ENCODE data around the gene MT2A.

Gene MT2A

GRCh38 chr16:56588781-56589140 lies 19.6 kb upstream of the MT2A start:
- Mint-ChIP-seq H3K27me3 (peaks cover 46% of the 10 kb centered on the region), H3K27ac (no peak overlapping the region), H3K4me1 (ENCODE audit: low read depth) (peaks cover 13% of the 10 kb centered on the region), H3K4me3 (peak overlapping the region; percentile 74), H3K36me3 (ENCODE audit: low read depth) (no peaks in the 10 kb centered on the region), H3K9me3 (no peaks in the 10 kb centered on the region)
- no peak for DNase-seq

- Mint-ChIP-seq H3K4me3 (peak within 1 kb of the TSS; percentile 74), H3K4me1 (ENCODE audit: low read depth) (peaks cover 13% of the 10 kb centered on the region), H3K27me3 (peaks cover 46% of the 10 kb centered on the region), H3K36me3 (ENCODE audit: low read depth) (no peaks in the 10 kb centered on the region), H3K27ac (no peak within 1 kb of the TSS), H3K9me3 (no peaks in the 10 kb centered on the region)
- peak; percentile 55 for DNase-seq
These were observed 19.0 kb upstream of the MT2A start, which contains the start of gene MT3 for GRCh38 chr16:56589141-56590039. Gene MT3, plus strand, starts transcription at chr16:56589528. Its CDS starts 63 bp downstream, at chr16:56589591.

GRCh38 chr16:56591377-56592060 lies 16.9 kb upstream of the MT2A start:
- Mint-ChIP-seq H3K27ac (no peak overlapping the region), H3K4me1 (ENCODE audit: low read depth) (peaks cover 13% of the 10 kb centered on the region), H3K27me3 (peaks cover 40% of the 10 kb centered on the region), H3K36me3 (ENCODE audit: low read depth) (no peaks in the 10 kb centered on the region), H3K4me3 (no peak overlapping the region), H3K9me3 (no peaks in the 10 kb centered on the region)
- no peak for DNase-seq

GRCh38 chr16:56593573-56594291 lies 14.7 kb upstream of the MT2A start:
- no peaks in the 10 kb centered on the region for H3K36me3 Mint-ChIP-seq (ENCODE audit: low read depth)
- DNase-seq = no peak
- H3K27ac Mint-ChIP-seq = no peak overlapping the region
- peaks cover 29% of the 10 kb centered on the region for H3K27me3 Mint-ChIP-seq
- no peak overlapping the region for H3K4me3 Mint-ChIP-seq
- no peaks in the 10 kb centered on the region for H3K9me3 Mint-ChIP-seq
- H3K4me1 Mint-ChIP-seq (ENCODE audit: low read depth) = peaks cover 16% of the 10 kb centered on the region

GRCh38 chr16:56594292-56594619 lies 14.1 kb upstream of the MT2A start:
- Mint-ChIP-seq H3K27ac (no peak overlapping the region), H3K27me3 (peaks cover 25% of the 10 kb centered on the region), H3K36me3 (ENCODE audit: low read depth) (no peaks in the 10 kb centered on the region), H3K4me3 (no peak overlapping the region), H3K4me1 (ENCODE audit: low read depth) (peaks cover 14% of the 10 kb centered on the region), H3K9me3 (no peaks in the 10 kb centered on the region)
- no peak for DNase-seq

- peaks cover 4% of the 10 kb centered on the region for H3K4me1 Mint-ChIP-seq (ENCODE audit: low read depth)
- H3K27me3 Mint-ChIP-seq = peaks cover 11% of the 10 kb centered on the region
- H3K36me3 Mint-ChIP-seq (ENCODE audit: low read depth) = no peaks in the 10 kb centered on the region
- DNase-seq = no peak
- no peaks in the 10 kb centered on the region for H3K9me3 Mint-ChIP-seq
- no peak overlapping the region for H3K4me3 Mint-ChIP-seq
- no peak overlapping the region for H3K27ac Mint-ChIP-seq
These were observed 7.9 kb upstream of the MT2A start for GRCh38 chr16:56600398-56600999.

GRCh38 chr16:56601325-56601724 lies 7.1 kb upstream of the MT2A start:
- H3K36me3 Mint-ChIP-seq (ENCODE audit: low read depth) = no peaks in the 10 kb centered on the region

GRCh38 chr16:56603589-56603988 lies 4.8 kb upstream of the MT2A start:
- Mint-ChIP-seq H3K9me3 (no peaks in the 10 kb centered on the region), H3K27ac (no peak overlapping the region), H3K4me3 (no peak overlapping the region), H3K27me3 (peaks cover 11% of the 10 kb centered on the region), H3K36me3 (ENCODE audit: low read depth) (peaks cover 2% of the 10 kb centered on the region), H3K4me1 (ENCODE audit: low read depth) (peaks cover 24% of the 10 kb centered on the region)
- no peak for DNase-seq

More at GRCh38 chr16:56601325-56601724, 7.1 kb upstream of the MT2A start:
- H3K27me3 Mint-ChIP-seq = peaks cover 11% of the 10 kb centered on the region
- no peaks in the 10 kb centered on the region for H3K9me3 Mint-ChIP-seq
- H3K4me1 Mint-ChIP-seq (ENCODE audit: low read depth) = peaks cover 10% of the 10 kb centered on the region
- H3K4me3 Mint-ChIP-seq = no peak overlapping the region
- no peak for DNase-seq
- no peak overlapping the region for H3K27ac Mint-ChIP-seq

GRCh38 chr16:56604966-56605365 lies 3.4 kb upstream of the MT2A start:
- Mint-ChIP-seq H3K9me3 (no peaks in the 10 kb centered on the region), H3K27me3 (peaks cover 11% of the 10 kb centered on the region), H3K4me3 (no peak overlapping the region), H3K27ac (no peak overlapping the region), H3K36me3 (ENCODE audit: low read depth) (peaks cover 11% of the 10 kb centered on the region), H3K4me1 (ENCODE audit: low read depth) (peaks cover 36% of the 10 kb centered on the region)
- DNase-seq = no peak

GRCh38 chr16:56605475-56605874 lies 2.9 kb upstream of the MT2A start:
- Mint-ChIP-seq H3K4me1 (ENCODE audit: low read depth) (peaks cover 41% of the 10 kb centered on the region), H3K27me3 (peaks cover 6% of the 10 kb centered on the region), H3K9me3 (no peaks in the 10 kb centered on the region), H3K36me3 (ENCODE audit: low read depth) (peaks cover 11% of the 10 kb centered on the region), H3K27ac (no peak overlapping the region), H3K4me3 (no peak overlapping the region)
- DNase-seq = no peak

GRCh38 chr16:56606071-56606475 lies 2.3 kb upstream of the MT2A start:
- Mint-ChIP-seq H3K4me3 (no peak overlapping the region), H3K4me1 (ENCODE audit: low read depth) (peaks cover 47% of the 10 kb centered on the region), H3K36me3 (ENCODE audit: low read depth) (peaks cover 11% of the 10 kb centered on the region), H3K27ac (peak overlapping the region; percentile 30), H3K27me3 (peaks cover 2% of the 10 kb centered on the region), H3K9me3 (no peaks in the 10 kb centered on the region)
- no peak for DNase-seq

- Mint-ChIP-seq H3K27ac (peak overlapping the region; percentile 29), H3K4me1 (ENCODE audit: low read depth) (peaks cover 52% of the 10 kb centered on the region), H3K9me3 (no peaks in the 10 kb centered on the region), H3K4me3 (no peak overlapping the region), H3K36me3 (ENCODE audit: low read depth) (peaks cover 11% of the 10 kb centered on the region), H3K27me3 (no peaks in the 10 kb centered on the region)
- DNase-seq = no peak
These were observed 1.8 kb upstream of the MT2A start for GRCh38 chr16:56606476-56607108.

- H3K4me3 Mint-ChIP-seq = no peak overlapping the region
- H3K27me3 Mint-ChIP-seq = no peaks in the 10 kb centered on the region
- peaks cover 55% of the 10 kb centered on the region for H3K4me1 Mint-ChIP-seq (ENCODE audit: low read depth)
- peaks cover 11% of the 10 kb centered on the region for H3K36me3 Mint-ChIP-seq (ENCODE audit: low read depth)
- peak overlapping the region; percentile 84 for H3K27ac Mint-ChIP-seq
- no peaks in the 10 kb centered on the region for H3K9me3 Mint-ChIP-seq
- DNase-seq = no peak
These were observed 1.2 kb upstream of the MT2A start for GRCh38 chr16:56607109-56607618.

- no peak for DNase-seq
- peaks cover 11% of the 10 kb centered on the region for H3K36me3 Mint-ChIP-seq (ENCODE audit: low read depth)
- peak overlapping the region; percentile 84 for H3K27ac Mint-ChIP-seq
- H3K9me3 Mint-ChIP-seq = no peaks in the 10 kb centered on the region
- peak overlapping the region; percentile 65 for H3K4me3 Mint-ChIP-seq
- peaks cover 60% of the 10 kb centered on the region for H3K4me1 Mint-ChIP-seq (ENCODE audit: low read depth)
- H3K27me3 Mint-ChIP-seq = no peaks in the 10 kb centered on the region
These were observed 725 bp upstream of the MT2A start for GRCh38 chr16:56607675-56608042.

Data from activated T-cell treated with anti-CD3 and anti-CD28 coated beads, Interleukin-2, amount 50 U/mL, for 24 hours (primary cell).